ENCODE data around the gene RFK.

GRCh38 chr9:76372336-76372735, 21.9 kb downstream of the RFK start:
- TF ChIP-seq CTCF (IDR thresholded peaks at IDR 0.05; ENCODE audit: poor library complexity, severe bottlenecking): no peak
- no peak for TF ChIP-seq MXI1 (conservative IDR thresholded peaks at IDR 0.05; ENCODE audit: poor library complexity, severe bottlenecking)
- TF ChIP-seq SMC3 (conservative IDR thresholded peaks at IDR 0.05; ENCODE audit: poor library complexity): no peak
- no peak for TF ChIP-seq POLR2AphosphoS5 (IDR thresholded peaks at IDR 0.05)
- no peak for TF ChIP-seq EZH2 (IDR thresholded peaks at IDR 0.05; ENCODE audit: borderline replicate concordance, insufficient read depth, low read length, poor library complexity, severe bottlenecking)
- TF ChIP-seq TAF1 (IDR thresholded peaks at IDR 0.05; ENCODE audit: low read depth): no peak
- no peak for TF ChIP-seq REST (IDR thresholded peaks at IDR 0.05; ENCODE audit: borderline replicate concordance)
